Measurements from ENCODE around the gene ST14.

DNA sequence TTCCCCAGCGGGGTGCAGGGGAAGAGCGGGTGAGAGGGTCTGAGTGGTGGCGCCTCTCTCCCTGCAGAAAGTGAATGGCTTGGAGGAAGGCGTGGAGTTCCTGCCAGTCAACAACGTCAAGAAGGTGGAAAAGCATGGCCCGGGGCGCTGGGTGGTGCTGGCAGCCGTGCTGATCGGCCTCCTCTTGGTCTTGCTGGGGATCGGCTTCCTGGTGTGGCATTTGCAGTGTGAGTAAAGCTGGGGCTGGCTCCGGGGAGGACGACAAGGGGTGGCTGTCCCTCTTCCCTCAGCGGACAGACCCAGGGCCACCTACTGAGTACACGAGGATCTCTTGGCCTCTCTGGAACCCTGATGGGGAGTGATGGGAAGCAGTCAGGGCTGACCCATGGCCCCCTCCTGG lies 28.5 kb downstream of the ST14 start:
- TF ChIP-seq JUND (IDR thresholded peaks at IDR 0.05; ENCODE audit: low read depth, low read length) (no peak), TARDBP (IDR thresholded peaks at IDR 0.05; ENCODE audit: borderline replicate concordance) (no peak), EZH2 (IDR thresholded peaks at IDR 0.05; ENCODE audit: borderline replicate concordance, control insufficient read depth, low read depth, low read length) (no peak)
- TF ChIP-seq, protein P1, sequence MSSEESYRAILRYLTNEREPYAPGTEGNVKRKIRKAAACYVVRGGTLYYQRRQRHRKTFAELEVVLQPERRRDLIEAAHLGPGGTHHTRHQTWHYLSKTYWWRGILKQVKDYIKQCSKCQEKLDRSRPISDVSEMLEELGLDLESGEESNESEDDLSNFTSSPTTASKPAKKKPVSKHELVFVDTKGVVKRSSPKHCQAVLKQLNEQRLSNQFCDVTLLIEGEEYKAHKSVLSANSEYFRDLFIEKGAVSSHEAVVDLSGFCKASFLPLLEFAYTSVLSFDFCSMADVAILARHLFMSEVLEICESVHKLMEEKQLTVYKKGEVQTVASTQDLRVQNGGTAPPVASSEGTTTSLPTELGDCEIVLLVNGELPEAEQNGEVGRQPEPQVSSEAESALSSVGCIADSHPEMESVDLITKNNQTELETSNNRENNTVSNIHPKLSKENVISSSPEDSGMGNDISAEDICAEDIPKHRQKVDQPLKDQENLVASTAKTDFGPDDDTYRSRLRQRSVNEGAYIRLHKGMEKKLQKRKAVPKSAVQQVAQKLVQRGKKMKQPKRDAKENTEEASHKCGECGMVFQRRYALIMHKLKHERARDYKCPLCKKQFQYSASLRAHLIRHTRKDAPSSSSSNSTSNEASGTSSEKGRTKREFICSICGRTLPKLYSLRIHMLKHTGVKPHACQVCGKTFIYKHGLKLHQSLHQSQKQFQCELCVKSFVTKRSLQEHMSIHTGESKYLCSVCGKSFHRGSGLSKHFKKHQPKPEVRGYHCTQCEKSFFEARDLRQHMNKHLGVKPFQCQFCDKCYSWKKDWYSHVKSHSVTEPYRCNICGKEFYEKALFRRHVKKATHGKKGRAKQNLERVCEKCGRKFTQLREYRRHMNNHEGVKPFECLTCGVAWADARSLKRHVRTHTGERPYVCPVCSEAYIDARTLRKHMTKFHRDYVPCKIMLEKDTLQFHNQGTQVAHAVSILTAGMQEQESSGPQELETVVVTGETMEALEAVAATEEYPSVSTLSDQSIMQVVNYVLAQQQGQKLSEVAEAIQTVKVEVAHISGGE (CRISPR knock-in tag; IDR thresholded peaks at IDR 0.05) = no peak
- TF ChIP-seq, protein P2, sequence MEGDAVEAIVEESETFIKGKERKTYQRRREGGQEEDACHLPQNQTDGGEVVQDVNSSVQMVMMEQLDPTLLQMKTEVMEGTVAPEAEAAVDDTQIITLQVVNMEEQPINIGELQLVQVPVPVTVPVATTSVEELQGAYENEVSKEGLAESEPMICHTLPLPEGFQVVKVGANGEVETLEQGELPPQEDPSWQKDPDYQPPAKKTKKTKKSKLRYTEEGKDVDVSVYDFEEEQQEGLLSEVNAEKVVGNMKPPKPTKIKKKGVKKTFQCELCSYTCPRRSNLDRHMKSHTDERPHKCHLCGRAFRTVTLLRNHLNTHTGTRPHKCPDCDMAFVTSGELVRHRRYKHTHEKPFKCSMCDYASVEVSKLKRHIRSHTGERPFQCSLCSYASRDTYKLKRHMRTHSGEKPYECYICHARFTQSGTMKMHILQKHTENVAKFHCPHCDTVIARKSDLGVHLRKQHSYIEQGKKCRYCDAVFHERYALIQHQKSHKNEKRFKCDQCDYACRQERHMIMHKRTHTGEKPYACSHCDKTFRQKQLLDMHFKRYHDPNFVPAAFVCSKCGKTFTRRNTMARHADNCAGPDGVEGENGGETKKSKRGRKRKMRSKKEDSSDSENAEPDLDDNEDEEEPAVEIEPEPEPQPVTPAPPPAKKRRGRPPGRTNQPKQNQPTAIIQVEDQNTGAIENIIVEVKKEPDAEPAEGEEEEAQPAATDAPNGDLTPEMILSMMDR (IDR thresholded peaks at IDR 0.05 in 2 of 3, conservative IDR thresholded peaks at IDR 0.05 in 1 of 3; ENCODE audit: control insufficient read depth in 2 of 3, extremely low read depth in 1 of 3, insufficient read depth in 1 of 3, low read depth in 3 of 3, low read length in 3 of 3) = no peak

Data from GM12878 (cell line).